ENCODE data around the gene MANBA.

DNA sequence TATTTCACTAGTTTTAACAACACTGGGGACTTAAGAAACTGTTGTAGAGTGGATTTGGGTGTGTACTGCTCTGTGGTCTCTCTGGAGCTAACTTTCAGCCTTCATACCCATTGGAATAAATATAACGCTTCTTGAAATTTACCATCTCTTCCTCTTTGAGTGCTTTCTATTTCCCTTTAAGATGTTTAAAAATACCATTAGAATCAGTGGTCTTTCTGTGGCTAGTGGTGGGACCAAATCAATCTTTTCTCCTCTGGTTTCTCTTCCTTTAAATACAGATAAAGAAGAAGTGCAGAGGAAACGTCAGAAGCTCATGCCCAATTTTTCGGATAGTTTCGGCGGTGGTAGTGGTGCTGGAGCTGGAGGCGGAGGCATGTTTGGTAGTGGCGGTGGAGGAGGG is 167.6 kb downstream of the MANBA start:
- TF ChIP-seq, protein P1, sequence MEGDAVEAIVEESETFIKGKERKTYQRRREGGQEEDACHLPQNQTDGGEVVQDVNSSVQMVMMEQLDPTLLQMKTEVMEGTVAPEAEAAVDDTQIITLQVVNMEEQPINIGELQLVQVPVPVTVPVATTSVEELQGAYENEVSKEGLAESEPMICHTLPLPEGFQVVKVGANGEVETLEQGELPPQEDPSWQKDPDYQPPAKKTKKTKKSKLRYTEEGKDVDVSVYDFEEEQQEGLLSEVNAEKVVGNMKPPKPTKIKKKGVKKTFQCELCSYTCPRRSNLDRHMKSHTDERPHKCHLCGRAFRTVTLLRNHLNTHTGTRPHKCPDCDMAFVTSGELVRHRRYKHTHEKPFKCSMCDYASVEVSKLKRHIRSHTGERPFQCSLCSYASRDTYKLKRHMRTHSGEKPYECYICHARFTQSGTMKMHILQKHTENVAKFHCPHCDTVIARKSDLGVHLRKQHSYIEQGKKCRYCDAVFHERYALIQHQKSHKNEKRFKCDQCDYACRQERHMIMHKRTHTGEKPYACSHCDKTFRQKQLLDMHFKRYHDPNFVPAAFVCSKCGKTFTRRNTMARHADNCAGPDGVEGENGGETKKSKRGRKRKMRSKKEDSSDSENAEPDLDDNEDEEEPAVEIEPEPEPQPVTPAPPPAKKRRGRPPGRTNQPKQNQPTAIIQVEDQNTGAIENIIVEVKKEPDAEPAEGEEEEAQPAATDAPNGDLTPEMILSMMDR (IDR thresholded peaks at IDR 0.05), result no peak
- no peak for TF ChIP-seq CEBPB (IDR thresholded peaks at IDR 0.05)

Measured in A549 (cell line).